ENCODE results near the gene ATP6V0C.
A peak's percentile ranks its signal among the peaks of the same experiment; 100 is the strongest.
"Not testable (repeated sequence)": the region's sequence is repeated elsewhere in the genome, so short reads cannot be mapped to it uniquely, and the experiment has no call there.

Gene ATP6V0C

DNA sequence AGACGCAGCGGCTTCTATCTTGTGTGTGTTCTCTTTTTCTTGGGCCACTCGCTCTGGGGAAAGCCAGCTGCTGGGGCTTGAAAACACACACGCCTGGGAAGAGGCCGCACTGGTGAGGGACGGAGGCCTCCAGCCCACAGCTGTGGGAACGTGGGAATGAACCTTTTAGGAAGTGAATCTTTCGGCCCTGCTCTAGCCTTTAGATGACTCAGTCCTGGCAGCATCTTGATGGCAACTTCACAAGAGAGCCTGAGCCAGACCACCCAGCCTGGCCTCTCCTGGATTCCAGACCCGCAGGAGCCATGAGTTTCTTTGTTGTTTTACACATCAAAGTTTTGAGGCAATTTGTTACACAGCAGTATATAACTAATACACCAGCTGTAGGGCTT, 21.9 kb downstream of the ATP6V0C start:
- Histone ChIP-seq H2AFZ (ENCODE audit: low read depth, low read length) (no peak overlapping the region), H3K27me3 (ENCODE audit: insufficient read depth, low read length) (no peaks in the 10 kb centered on the region), H3K4me3 (ENCODE audit: low read length) (no peak overlapping the region), H3K4me1 (ENCODE audit: insufficient read depth, low read length) (peaks cover 25% of the 10 kb centered on the region), H3K36me3 (ENCODE audit: insufficient read depth, low read length) (no peaks in the 10 kb centered on the region), H3K9me3 (ENCODE audit: low read length) (no peaks in the 10 kb centered on the region)

DNA sequence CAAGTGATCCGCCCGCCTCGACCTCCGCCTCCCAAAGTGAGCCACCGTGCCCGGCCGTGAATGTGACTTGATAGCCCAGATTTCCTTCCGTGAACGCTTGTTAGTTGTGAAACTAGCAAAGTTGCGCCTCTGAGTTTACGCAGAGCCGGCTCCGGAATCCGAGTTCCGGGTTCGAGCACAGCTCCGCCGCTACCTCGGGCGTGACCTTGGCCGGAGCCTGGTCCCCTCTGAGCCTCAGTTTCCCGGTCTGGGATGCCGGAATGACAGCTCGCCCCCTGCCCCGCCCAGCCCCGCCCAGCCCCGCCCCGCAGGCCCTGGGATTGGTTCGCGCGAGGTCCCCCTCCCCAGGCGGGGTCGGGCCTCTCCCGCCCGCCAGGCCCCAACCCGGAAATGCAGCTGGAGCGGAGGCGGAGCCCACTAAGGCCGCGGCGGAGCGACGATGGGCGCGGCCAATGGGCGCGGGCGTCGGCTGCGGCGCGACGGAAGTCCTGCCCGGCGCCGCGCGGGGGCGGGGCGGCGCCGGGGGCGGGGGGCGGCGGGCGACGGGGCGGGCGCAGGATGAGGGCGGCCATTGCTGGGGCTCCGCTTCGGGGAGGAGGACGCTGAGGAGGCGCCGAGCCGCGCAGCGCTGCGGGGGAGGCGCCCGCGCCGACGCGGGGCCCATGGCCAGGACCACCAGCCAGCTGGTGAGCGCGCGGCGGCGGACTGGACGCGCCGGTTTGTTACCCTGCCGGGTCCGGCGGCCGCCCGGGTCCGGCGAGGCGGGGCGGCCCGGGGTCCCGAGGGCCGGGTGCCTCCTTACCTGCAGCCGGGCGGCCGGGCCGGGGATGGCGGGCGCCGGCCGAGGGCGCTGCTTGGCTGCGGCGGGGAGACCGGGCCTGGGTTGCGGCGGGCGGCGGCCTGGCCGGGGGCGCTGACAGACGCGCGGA, 24.0 kb downstream of the ATP6V0C start, which contains the start of gene PDPK1:
Gene PDPK1 (plus strand): TSS at position 571 of the 929 bp plus-strand sequence. CDS start 92 bp downstream, at position 663.
- no peaks in the 10 kb centered on the region for H3K9me3 ChIP-seq (ENCODE audit: low read length)
- H2AFZ ChIP-seq (ENCODE audit: low read depth, low read length): peak within 1 kb of the TSS; percentile 44

DNA sequence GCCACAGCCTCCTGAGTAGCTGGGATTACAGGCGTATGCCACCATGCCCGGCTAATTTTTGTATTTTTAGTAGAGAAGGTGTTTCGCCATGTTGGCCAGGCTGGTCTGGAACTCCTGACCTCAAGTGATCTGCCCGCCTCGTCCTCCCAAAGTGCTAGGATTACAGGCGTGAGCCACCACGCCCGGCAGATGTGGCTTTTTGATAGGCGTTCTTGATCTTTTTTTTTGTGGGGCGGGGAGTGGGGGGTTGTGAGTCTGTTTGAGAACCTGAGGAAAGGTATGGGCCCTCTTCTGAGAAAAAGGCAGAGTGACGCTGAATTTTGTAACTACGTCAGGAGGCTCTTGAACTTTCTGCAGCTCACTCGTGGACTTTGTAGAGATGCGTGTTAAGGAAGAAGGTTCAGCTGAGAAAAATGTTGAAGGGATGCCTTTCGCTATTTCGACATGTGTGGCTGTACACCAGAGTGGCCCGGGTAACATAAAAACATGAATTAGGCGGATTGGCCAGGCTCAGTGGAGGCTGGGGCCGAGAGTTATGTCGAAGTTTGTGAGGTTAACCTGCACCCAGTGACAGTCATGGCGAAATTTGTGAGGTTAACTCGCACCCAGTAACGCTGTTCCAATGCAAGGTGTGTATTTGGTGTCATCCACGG, 25.6 kb downstream of the ATP6V0C start:
- not testable (repeated sequence) for H2AFZ ChIP-seq (ENCODE audit: low read depth, low read length); H3K27me3 ChIP-seq (ENCODE audit: insufficient read depth, low read length); H3K36me3 ChIP-seq (ENCODE audit: insufficient read depth, low read length); H3K9me3 ChIP-seq (ENCODE audit: low read length)
- peaks cover 18% of the 10 kb centered on the region for H3K4me1 ChIP-seq (ENCODE audit: insufficient read depth, low read length)
- peak overlapping the region; percentile 50 for H3K4me3 ChIP-seq (ENCODE audit: low read length)

More for the DNA sequence above, 24.0 kb downstream of the ATP6V0C start, which contains the start of gene PDPK1:
- Histone ChIP-seq H3K36me3 (ENCODE audit: insufficient read depth, low read length) (no peaks in the 10 kb centered on the region), H3K27me3 (ENCODE audit: insufficient read depth, low read length) (no peaks in the 10 kb centered on the region), H3K4me1 (ENCODE audit: insufficient read depth, low read length) (peaks cover 20% of the 10 kb centered on the region), H3K4me3 (ENCODE audit: low read length) (peak within 1 kb of the TSS; percentile 80)

DNA sequence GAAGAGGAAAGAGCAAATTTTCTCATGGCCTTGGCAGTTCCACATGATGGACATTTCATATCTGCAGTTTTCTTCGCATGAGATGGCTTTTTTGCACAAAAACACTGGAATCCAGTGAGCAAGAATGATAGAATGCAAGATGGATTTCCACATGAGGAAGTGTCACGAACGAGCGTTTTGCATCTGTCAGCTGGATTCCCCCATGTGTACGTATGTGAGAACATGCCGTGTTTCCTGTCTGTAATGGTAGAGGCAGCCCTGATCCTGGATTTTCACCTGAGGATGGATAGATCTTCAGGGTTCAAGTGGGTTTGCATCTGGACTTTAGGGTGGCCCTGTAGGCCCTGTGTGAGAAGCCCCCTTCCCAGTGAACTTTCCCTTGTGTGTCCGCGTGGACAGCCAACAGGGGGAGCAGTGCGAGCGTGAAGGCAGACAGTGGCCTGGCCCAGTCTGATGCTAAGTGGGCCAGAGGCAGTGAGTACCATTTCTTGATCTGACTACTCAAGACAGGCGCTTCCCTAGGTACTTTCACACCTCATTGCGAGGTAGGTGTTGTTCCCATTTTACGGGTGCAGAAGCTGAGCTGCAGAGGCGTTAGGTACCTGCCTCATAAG, 26.2 kb downstream of the ATP6V0C start:
- peaks cover 18% of the 10 kb centered on the region for H3K4me1 ChIP-seq (ENCODE audit: insufficient read depth, low read length)
- H2AFZ ChIP-seq (ENCODE audit: low read depth, low read length); H3K36me3 ChIP-seq (ENCODE audit: insufficient read depth, low read length); H3K27me3 ChIP-seq (ENCODE audit: insufficient read depth, low read length); H3K9me3 ChIP-seq (ENCODE audit: low read length): not testable (repeated sequence)
- peak overlapping the region; percentile 13 for H3K4me3 ChIP-seq (ENCODE audit: low read length)

DNA sequence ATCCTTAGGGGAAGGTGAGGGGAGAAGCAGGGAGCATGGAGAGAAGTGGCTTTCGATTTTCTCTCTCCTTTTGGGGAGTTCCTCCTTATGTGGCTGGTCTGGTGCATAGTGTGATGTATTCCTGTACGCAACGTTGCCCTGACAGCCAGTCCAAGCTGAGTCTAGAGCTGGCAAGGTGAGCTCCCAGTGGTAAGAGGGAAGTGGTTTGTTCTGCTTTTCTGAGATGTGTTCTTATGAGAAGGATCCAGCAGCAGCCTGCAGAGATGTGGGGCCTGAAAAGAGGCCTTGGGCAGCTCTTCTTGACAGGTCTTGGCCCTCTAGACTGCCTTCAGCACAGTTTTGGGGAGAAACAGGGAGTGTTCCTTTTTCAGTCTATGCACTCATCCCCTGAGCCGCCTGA, 27.2 kb downstream of the ATP6V0C start:
- H2AFZ ChIP-seq (ENCODE audit: low read depth, low read length); H3K27me3 ChIP-seq (ENCODE audit: insufficient read depth, low read length); H3K4me3 ChIP-seq (ENCODE audit: low read length); H3K36me3 ChIP-seq (ENCODE audit: insufficient read depth, low read length); H3K9me3 ChIP-seq (ENCODE audit: low read length): not testable (repeated sequence)
- peaks cover 18% of the 10 kb centered on the region for H3K4me1 ChIP-seq (ENCODE audit: insufficient read depth, low read length)

DNA sequence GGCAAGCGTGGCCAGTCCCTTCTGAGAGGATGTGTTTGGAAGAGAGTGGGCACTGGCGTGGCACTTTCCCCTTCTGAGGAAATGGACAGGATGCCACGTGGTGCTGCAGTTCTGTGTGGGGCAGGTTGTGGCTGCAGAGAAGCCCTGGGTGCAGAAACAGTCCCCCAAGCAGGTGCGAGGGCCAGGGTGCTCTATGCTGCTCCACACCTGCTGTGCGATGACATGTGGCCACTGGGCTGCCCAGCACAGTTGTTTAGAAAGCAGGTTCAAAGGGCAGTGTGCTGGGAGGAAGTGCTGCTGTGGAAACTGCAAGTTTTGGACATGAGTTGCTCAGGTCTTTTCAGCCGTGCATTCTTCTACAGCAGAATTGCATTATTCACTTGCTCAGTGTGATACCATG, 27.7 kb downstream of the ATP6V0C start:
- peaks cover 18% of the 10 kb centered on the region for H3K4me1 ChIP-seq (ENCODE audit: insufficient read depth, low read length)
- not testable (repeated sequence) for H3K9me3 ChIP-seq (ENCODE audit: low read length); H3K4me3 ChIP-seq (ENCODE audit: low read length); H3K27me3 ChIP-seq (ENCODE audit: insufficient read depth, low read length); H3K36me3 ChIP-seq (ENCODE audit: insufficient read depth, low read length); H2AFZ ChIP-seq (ENCODE audit: low read depth, low read length)

DNA sequence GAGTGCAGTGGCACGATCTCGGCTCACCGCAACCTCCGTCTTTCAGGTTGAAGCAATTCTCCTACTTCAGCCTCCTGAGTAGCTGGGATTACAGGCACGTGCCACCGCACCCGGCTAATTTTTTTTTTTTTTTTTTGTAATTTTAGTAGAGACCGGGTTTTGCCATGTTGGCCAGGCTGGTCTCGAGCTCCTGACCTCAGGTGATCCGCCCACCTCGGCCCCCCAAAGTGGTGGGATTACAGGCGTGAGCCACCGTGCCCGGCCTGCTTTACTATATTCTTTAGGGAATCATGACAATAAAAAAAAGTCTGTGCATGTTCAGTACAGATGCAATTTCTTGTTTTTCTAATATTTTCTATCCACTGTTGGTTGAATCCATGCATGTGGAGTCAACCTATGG, 30.0 kb downstream of the ATP6V0C start:
- H3K4me1 ChIP-seq (ENCODE audit: insufficient read depth, low read length): peaks cover 16% of the 10 kb centered on the region
- not testable (repeated sequence) for H3K27me3 ChIP-seq (ENCODE audit: insufficient read depth, low read length); H2AFZ ChIP-seq (ENCODE audit: low read depth, low read length); H3K36me3 ChIP-seq (ENCODE audit: insufficient read depth, low read length); H3K9me3 ChIP-seq (ENCODE audit: low read length); H3K4me3 ChIP-seq (ENCODE audit: low read length)

DNA sequence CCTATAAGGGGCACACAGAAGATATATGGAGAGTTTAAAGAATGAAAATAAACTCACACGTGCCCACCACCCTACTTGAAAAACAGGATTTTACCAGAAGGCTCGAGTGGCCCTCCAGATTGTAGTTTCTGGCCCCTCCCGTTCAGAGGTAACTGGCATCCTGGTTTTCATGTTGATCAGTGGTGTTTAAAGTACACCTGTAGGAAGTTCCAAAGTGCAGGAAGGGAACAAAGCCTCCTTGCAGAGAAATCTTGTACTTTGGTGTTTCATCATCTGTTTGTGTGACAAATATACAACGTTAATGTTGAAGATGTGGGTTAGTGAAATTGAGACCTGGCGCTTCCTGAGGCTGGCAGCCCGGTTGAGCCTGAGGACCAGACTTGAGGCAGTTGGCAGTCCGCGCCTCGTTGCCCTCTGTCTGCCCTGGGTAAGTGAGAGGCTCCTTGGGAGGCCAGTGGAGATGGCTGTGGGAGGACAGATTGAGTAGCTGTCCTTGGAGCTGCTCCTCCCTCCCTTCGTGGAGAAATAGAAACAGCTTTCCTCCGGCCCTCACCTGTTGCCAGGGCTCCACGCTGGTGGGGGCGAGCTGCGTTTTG, 36.6 kb downstream of the ATP6V0C start:
- H3K36me3 ChIP-seq (ENCODE audit: insufficient read depth, low read length); H3K4me3 ChIP-seq (ENCODE audit: low read length); H3K4me1 ChIP-seq (ENCODE audit: insufficient read depth, low read length); H3K27me3 ChIP-seq (ENCODE audit: insufficient read depth, low read length); H2AFZ ChIP-seq (ENCODE audit: low read depth, low read length); H3K9me3 ChIP-seq (ENCODE audit: low read length): not testable (repeated sequence)

DNA sequence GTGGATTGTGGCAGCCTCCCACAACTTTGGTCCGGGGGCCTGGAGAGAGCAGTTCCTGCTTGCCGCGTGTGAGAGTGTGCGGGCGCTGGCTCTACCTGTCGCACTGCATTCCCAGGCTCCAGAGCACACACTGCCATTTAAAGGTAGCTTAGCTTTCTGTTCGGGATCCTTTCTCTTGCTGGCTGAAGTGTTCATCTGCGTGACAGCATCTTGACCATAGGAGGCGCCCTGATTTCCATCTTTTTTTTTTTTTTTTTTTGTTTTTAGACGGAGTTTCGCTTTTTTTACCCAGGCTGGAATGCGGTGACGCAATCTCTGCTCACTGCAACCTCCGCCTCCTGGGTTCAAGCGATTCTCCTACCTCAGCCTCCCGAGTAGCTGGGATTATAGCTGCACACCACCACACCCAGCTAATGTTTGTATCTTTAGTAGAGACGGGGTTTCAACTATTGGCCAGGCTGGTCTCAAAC, 37.7 kb downstream of the ATP6V0C start:
- H3K4me1 ChIP-seq (ENCODE audit: insufficient read depth, low read length); H2AFZ ChIP-seq (ENCODE audit: low read depth, low read length); H3K27me3 ChIP-seq (ENCODE audit: insufficient read depth, low read length); H3K36me3 ChIP-seq (ENCODE audit: insufficient read depth, low read length); H3K9me3 ChIP-seq (ENCODE audit: low read length); H3K4me3 ChIP-seq (ENCODE audit: low read length): not testable (repeated sequence)

DNA sequence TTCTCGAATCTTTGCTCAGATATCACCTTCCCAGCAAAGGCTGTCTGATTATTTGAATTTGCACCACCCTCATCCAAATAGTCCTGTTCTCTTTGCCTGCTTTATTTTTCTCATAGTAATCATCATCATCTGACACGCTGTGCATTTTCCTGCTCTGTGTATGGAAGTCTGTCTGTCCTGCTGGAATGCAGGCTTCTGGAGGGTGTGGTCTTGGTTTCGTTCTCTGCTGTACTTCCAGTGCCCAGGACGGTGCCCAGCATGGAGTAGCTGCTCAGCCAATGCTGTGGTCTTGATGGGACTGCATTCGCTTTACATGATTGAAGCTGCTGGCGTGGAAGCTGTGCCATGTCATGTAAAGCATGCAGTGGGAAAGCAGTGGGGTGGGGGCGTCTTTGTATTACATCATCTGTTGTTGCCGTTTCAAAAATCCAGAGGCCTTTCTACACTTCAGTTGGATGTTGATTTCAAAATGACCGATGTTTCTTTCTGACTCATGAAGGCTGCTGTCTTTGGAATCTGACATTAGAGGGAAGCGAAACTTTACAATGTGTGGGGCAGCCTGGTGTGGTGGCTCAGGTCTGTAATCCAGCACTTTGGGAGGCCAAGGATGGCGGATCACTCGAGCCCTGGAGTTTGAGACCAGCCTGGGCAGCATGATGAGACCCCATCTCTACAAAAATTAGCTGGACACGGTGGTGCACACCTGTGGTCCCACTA, 41.1 kb downstream of the ATP6V0C start:
- H3K27me3 ChIP-seq (ENCODE audit: insufficient read depth, low read length); H2AFZ ChIP-seq (ENCODE audit: low read depth, low read length); H3K4me3 ChIP-seq (ENCODE audit: low read length); H3K9me3 ChIP-seq (ENCODE audit: low read length); H3K4me1 ChIP-seq (ENCODE audit: insufficient read depth, low read length); H3K36me3 ChIP-seq (ENCODE audit: insufficient read depth, low read length): not testable (repeated sequence)

DNA sequence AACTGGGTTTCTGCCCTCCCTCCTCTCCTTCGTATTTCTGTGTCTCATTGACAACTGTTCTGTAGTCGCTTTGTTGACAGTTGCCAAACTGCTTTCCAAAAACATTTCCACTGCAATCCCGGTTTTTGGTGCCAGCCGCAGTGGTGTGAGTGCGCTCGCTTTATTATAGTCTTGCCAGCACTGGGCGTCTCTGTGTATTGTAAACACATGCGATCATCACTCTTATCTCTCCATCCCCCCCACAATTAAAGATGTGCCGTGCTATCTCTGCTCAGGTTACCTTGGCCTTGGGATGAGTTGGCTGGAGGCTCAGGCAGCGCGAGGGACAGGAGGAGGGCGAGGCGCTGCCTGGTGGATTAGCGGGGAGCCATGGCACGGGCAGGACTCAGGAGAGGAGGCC, 43.4 kb downstream of the ATP6V0C start:
- not testable (repeated sequence) for H3K4me1 ChIP-seq (ENCODE audit: insufficient read depth, low read length); H3K9me3 ChIP-seq (ENCODE audit: low read length); H3K36me3 ChIP-seq (ENCODE audit: insufficient read depth, low read length); H2AFZ ChIP-seq (ENCODE audit: low read depth, low read length); H3K4me3 ChIP-seq (ENCODE audit: low read length); H3K27me3 ChIP-seq (ENCODE audit: insufficient read depth, low read length)

DNA sequence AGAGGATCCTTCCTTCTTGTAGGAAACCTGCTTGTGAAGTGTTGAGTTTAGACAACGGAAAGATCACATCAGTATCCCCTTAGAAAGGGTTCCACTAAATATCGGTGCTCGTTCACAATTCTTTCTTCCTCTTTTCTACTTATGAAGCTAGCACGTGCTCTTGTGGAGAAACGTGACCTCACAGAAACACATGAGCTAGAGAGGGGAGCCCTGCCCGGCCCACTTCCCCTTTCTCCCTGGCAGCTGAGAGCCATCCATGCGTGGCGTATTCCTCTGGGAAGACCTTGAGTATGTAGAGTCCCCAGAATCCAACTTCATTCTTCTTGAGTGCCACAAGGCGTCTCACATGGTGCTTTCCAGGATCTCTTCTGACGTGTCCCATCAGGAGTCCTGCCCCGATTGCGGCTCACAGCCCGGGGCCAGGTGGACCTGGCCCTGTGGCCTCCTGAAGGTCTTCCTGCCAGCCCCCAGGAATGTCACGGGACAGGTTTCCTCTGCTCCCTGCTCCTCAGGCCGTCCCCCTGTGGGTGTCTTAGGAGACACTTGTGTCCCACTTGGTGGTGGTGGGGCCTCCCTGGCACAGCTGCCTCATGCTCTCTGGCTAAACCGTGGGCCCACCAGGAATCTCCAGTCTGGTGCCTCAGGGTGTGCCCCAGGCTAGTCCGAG, 46.5 kb downstream of the ATP6V0C start:
- not testable (repeated sequence) for H3K9me3 ChIP-seq (ENCODE audit: low read length); H3K4me3 ChIP-seq (ENCODE audit: low read length); H3K27me3 ChIP-seq (ENCODE audit: insufficient read depth, low read length); H2AFZ ChIP-seq (ENCODE audit: low read depth, low read length); H3K4me1 ChIP-seq (ENCODE audit: insufficient read depth, low read length); H3K36me3 ChIP-seq (ENCODE audit: insufficient read depth, low read length)

Data from neuron (in vitro differentiated cells).